AG20443 (cell line): Measurements from ENCODE around the gene MCM9.

Experiments
- DNase-seq: peaks from one replicate; pipeline ENCODE4 v3.0.0; 2012; ENCODE audit warnings: low spot score, mixed read lengths

MCM9 gene

DNA sequence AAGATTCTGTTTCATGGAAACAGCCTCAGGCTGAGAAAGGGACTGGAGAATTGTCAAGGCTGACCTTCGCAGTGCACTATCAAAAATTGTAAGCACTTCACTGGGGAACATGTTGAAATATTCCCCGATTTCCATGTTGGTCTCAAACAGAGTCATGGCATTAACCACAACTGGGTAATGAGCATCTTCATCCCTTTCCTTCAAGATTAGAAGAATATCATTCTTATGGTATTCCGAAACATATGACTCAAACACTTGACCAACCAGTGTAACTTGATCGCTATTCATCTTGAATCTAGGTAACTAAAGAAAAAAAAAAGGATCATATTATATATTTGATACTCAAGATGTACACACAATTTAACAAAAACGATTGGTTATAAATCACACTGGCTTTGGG is 3.5 kb downstream of the MCM9 start:
- DNase-seq = no peak

DNA sequence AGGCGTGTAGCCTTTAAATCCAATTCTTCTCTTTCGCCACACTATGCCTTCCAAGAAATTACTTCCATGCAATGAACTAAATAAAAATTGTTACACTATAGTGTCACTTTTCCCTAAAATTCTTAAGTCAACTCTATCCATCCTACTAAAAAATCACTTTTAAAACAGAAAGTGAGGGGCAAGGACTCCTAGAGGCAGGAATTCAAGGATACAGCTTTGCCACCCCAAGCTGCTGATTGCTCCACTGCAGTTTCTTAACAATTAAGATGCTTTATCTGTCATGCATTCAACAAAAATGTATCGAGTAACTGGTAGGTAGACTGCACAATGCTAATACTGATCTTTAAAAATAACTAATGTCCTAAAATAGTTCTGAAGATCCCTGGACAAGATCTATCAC is 4.3 kb downstream of the MCM9 start:
- no peak for DNase-seq

DNA sequence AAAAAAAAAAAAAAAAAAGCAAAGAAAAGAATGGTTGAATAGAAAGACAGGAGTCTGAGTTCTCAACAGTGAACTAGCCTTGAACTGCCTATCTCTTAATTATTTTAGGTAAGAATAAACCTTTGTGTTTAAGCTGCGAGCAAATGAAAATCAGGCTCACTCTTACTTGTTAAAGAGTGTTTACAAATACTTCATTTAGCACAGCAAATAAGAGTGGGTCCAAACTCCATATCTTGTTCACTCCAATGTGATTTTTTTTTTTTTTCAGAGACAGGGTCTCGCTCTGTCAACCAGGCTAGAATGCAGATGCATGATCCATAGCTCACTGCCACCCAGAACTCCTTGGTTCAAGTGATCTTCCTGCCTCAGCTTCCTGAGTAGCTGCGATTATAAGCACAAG is 11.9 kb downstream of the MCM9 start:
- DNase-seq = no peak

DNA sequence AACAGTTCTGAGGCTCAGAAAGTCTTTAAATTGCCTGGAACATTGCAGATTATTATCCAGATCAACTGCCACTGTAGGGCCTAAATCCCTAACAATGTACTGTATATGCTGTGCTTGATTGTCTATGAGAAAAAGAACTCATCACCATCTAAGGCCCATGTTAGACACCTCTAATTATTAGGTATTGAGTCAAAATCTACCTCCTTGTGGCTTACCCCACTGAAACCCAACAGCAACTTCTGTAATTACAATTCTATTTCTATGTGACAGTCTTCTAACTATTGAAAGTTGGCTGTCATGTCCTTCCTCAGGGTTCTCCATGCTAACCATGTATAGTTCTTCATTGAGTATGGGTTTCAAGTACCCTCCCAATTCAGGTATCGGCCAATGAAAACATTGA is 13.9 kb downstream of the MCM9 start:
- no peak for DNase-seq

DNA sequence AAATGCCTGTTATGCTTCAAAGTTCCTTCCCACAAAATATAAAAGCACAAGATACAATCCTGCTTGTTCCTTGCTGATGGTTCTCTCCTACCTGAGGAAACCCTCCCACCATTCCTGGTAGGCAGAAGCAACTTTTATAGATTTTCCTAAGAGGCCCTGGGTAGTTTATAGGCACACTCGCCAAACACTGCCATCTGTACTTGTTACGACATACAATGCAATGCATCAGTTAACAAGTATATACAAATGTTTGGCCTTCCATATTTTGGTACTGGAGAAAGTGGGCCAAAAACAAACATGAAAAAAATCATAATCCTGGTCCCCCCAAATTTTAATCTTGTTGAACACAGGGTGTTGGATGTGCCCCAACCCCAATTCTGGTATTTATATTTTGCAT is 16.6 kb downstream of the MCM9 start:
- no peak for DNase-seq

DNA sequence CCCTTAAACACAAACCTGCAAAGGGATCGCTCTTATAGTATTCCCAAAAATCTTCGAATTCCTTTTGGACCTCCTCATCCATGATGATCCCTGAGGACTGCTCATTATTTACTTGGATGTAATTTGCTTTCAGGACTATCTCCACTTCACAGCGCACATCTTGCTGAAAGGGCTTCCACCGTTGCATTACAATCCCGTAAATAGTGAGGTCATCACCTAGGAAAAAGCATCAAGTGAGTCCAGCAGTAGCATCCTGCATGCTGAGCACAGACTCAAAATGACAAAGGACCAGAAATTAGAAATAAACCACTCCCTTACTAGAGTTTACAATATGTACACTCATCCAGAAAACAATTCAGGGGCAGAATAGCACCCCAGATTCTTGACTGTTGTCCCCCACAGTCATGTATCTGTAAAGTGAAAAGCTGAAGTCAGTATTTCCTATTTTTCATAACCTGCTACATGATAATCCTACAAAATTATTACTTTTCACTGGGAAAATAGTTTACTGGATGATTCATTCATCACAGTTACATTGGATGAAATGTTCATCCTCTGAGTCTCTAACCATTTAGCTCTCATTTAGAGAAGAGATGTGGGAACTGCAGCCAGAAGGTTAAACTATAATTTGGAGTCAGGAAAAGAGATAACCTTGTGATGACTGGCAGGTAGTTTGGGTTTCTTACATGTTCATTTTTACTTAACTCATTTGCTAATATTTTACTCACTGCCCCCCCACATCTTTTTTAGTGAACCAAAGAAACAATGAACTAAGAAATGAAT is 17.2 kb downstream of the MCM9 start:
- no peak for DNase-seq

DNA sequence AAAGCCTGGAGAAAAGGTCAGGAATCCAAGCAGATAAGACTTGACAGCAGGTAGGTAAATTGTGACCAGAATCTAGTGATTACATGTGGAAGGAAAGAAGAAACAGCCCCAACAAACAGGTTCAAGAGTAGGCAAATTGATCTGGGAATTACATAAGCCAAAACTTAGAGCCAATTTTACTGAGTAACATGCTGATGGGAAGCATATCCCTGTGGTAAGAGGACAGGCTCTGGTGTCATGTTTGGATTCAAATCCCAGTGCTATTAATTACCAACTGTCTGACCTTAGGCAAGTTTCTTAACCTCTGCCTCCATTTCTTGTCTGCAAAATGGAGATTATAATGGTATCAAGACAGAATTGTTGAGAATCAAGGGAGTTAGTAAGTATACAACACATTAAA is 20.4 kb downstream of the MCM9 start:
- no peak for DNase-seq

DNA sequence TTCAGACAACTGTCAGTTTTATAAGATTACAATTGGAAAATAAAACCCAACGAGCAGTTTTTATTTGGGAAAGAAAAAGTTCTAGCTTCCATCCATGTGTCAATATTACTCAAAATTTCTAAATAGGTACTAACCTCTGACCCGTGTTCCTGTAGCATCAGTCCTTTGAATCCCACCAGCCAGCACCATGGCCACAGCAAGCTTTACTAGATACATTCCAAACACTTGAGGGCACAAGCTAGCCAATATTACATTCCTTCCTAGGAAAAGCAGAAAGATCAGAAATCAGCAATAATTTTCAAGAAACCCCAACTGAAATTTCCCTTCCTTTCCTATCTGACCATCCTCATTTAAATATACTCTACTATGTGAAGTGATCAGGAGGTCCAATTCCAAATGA is 21.8 kb downstream of the MCM9 start:
- DNase-seq = no peak

DNA sequence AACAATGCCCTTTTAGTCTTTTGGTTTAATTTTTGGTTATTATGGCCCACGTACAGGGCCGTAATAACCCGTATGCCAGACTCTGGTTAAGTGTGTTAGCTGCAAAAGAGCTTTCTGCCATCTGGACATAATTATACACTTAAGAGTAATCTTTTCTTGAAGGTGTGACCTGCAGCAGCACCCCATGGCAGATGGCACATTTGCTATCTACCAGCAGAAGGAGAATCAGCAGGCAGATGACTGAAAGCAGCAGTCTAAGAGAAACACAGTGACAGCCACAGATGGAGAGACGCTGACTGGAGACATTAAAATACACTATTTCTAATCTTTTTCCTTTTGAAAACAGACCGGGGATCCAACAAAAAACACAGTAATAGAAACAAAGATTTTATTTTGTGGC is 22.3 kb downstream of the MCM9 start:
- no peak for DNase-seq

DNA sequence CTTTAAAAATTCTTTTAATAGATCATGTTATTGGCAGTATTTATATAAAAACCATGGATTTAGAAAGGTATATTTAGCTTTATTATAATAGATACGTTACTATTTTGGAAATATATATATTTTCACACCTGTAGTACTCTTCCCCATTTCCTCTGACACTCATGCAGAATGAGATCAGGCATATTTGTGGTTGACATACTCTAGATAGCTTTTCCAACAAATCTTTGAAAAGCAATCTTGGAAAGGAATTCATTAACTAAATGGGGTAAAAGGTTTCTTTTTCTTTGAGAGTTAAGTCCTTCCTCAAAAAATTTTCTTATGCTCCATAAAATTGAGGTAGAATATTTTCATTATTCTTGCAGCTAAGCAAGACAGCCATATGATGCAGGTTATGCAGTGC is 26.5 kb downstream of the MCM9 start:
- DNase-seq = no peak

DNA sequence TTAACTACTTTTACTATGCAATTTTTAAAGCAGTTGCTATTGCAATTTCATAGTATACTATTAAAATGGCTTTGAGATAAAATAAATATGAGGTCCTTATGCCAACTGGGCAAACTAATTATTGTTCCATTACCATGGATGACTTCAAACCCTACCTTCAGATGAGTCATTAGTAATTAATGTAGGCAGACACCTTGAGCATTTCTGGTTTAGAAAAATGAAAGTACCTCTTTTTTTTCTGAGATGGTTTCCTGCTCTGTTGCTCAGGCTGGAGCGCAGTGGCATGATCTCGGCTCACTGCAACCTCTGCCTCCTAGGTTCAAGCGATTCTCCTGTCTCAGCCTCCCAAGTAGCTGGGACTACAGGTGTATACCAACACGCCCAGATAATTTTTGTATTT is 29.1 kb downstream of the MCM9 start:
- DNase-seq = no peak

DNA sequence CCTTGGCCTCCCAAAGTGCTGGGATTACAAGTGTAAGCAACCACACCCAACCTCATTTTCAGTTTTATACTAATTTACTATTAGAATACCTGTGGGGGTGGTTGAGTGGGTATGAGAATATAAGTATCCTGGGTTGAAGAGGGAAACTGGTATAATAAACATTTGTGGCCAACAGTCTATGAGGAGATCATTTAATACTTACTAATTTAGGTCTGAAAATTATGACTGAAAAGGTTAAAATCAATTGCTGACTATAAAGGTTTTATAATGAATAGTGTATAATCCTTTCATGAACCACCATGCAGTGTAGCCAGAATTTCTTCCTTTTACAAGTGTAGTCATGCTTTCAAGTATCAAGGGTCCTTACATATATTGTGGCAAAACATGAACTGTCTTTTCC is 29.9 kb downstream of the MCM9 start:
- DNase-seq = no peak

DNA sequence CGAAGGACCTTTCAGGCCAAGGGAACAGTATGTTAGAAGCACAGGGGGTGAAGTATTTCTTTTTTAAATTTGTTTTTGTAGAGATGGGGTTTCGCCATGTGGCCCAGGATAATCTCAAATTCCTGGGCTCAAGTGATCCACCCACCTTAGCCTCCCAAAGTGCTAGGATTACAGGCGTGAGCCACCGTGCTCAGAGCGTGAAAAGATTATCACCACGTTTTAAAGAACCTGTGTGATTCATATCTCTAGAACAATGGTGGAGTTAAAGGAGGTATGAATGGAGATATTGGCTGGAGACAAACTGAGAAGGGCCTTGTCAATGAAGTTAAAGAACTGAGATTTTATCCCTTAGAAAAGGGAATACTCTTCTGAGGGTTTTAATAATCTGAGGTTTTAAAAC is 31.3 kb downstream of the MCM9 start:
- no peak for DNase-seq

DNA sequence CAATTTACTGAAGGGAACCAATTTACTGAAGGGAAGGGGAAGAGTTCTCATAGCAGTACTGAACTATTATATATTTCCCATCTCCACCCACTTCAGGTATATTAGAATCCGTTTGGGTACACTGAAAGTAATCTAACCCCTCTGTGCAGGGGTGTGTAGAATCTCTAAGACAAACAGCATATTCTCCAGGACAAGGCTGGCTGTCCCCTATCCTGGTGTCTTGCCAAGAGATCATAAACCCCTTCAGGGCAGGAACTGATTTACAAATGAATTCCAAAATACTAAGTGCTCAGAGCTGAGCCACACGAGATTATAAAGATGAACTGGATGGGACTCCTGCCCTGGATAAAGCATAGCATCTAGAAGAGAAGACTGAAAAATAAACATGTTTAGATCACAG is 31.8 kb downstream of the MCM9 start:
- DNase-seq = no peak

DNA sequence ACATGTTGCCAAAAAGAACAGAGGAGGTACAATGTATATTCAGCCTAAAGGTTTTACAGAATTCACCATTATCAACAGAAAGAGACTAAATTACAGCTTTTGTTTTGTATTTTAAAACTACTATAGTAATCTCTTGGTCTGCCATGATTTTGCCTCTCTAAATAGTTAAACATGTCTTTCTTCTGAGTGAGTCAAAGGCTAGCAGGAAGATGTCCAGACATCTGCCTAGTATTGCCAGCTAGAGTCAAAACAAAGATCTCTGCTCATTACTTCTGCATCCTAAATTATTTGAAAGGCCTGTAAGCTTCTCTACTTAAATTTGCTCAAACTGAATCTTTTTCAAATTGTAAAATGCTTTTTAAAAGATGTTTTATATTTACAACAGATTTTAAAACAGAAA is 32.2 kb downstream of the MCM9 start:
- DNase-seq = peak; percentile 30

DNA sequence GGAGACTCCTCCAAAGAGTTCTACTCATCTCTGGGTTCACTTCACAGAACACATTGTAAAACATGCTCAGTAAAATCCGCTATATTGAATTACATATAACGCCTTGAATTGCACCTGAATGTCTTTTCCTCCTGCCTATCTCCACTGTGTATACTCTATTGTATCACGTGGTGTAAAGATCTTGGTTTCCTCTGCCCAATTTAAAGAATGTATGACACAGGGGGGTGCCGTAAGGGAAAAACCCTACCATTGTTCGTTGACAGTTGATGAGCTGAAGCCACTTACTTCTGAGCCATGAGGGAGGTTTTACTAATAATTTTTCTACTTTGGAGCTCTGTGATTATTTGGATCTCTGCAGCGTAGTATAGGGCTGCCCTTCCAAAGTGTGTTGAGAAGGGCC is 35.0 kb downstream of the MCM9 start:
- no peak for DNase-seq

DNA sequence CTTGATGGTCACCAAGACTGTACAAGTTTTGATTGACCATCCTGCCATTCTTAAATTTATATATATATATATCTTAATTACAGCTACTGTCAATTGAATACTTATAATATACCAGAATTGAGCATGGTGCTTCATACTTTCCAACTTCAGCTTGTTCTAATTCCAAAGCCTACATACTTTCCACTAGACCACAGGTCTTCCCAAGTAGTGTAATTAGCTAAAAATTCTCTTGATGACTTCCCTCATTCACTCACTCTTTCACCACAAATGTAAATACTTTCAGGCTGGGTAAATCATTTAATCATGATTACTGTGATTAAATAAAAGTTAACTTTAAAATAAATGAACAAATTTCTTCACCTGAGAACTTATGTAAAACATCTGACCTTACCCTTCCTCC is 37.6 kb downstream of the MCM9 start:
- no peak for DNase-seq

DNA sequence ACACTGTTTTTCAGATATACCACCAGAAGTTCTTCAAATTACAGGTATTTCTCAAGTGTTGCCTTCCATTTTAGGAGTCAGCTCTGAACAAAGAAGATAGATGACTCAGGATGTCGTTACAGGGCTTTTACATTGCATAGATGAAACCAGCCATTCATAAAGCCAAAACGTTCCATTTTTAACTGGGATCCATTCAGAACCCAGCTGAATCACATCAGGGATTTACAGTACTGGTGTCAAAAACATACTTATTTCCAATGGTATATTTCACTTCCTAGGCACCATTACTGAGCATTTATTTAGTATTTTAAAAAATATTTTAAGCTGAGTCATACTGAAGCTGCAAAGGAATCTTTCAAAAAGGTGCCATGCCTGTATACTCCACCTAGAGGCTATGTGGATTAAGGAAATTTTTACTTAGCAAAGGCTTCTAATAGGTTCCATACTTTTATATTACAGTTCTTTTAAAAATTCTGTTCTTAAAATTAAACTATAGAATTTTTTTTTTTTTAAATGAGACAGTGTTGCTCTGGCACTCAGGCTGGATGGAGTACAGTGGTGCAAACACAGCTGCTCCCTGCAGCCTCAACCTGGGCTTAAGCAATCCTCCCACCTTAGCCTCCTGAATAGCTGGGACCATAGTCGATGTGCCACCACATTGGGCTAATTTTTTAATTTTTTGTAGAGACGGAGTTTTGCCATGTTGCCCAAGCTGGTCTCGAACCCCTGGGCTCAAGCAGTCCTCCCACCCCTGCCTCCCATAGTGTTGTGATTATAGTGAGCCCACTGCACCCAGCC is 38.4 kb downstream of the MCM9 start:
- no peak for DNase-seq

DNA sequence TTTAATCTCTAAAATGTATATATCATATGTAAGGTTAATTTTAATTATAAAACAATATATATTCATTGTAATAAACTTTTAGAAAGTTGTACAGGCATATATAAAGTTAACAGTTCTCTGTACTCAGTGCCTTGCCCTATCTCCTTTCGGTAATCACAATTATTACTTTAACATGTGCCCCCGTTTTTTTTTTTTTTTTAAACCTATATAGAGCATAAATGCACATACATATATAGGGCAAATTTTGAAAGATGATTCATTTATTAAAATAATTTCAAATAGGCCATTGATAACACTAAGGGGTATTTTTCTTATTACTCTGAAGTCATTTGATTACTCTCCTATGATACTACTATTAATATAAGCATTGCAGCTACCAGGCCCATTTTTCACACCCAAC is 39.1 kb downstream of the MCM9 start:
- no peak for DNase-seq

DNA sequence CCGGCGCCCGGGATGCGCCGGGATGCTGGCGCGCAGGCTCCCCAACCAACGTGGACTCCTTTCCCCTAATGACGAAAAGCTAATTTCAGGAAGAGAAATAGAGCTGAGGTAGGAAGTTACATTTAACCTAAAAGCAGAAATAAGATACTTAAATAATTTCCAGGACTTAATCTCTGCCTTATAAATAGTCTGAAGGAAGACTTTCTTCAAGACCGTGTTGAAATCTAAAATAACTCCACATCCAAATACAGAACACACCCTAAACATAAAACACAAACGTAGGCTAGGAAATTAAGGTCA is 39.7 kb downstream of the MCM9 start:
- no peak for DNase-seq

DNA sequence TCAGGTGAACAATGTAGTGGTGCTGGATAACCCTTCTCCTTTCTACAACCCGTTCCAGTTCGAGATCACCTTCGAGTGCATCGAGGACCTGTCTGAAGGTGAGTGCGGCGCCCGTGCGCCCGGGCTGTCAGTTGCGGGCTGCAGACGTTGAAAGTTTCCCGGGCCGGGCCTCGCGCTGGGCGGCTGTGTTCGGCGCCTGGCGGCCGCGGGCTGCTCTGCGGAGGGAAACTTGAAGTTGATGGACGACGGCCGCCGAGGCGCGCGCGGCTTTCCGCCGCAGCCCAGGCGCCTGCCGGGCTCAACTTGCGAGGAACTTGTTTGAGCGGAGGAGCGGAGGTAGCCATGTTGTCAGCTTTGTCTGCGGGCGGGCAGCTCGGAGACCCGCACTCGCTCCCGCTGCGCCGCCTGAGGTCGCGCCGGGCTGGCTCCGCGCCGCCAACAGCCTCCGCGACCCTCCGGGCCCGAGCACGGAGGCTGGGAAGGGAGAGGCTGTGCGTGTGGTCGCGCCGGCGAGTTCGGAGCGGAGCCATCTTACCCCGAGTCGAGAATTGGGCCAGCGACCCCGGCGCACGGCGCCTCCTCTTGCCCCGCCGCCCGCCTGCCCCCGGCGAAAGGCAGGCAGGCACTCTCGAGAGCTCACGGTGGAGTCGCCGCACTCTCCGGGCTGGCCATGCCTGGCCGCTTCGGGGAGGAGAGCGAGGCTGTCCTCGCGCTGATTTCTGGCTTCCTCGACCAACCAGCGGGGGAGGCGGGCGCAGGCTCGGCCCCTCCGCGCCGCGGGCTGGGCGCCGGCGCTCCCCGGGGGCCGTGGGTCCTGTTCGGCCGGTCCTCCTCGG is 40.3 kb downstream of the MCM9 start:
- peak; percentile 90 for DNase-seq

DNA sequence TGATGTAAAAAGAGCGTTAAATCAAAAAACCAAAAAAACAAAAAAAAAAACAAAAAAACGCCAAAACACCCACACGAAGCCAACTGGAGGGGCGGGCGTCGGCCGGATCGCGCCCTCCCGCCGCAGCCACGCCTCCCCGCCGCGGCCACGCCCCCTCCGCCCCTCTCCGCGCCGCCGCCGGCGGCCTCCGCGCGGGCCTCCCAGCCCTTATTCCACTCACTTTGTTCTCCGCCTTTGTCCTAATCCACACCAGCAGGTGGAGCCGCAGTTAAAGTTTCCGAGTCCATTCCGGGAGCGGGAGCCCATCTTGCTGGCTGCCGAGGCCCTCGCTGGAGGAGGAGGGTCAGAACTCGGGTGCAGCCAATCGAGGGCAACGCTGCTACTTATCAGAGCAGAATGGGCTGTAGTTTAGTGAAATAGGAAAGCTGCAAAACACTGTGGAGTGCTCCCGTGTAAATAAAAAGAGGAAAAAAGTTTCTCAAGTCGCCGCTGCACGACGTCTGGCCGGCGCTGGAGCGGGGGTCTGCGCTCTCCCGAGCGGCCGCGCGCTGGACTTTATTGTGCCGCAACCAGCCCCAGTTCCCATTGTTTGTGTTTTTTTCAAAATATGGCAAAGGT is 41.0 kb downstream of the MCM9 start, which contains the start of gene ASF1A:
ASF1A (plus strand) TSS at position 346 of the 618 bp plus-strand sequence; CDS start at position 608, 262 bp downstream.
- DNase-seq = peak; percentile 96
